CD4-positive, alpha-beta T cell treated with Interferon alpha-2 for 1 hour (primary cell): ENCODE measurements around the gene SCEL.
"Not testable (repeated sequence)": the region's sequence is repeated elsewhere in the genome, so short reads cannot be mapped to it uniquely, and the experiment has no call there.

Source experiments
- DNase-seq, 2 donors: peaks; one replicate each; pipeline ENCODE4 v3.0.0-alpha.2; 2020 to 2022

The SCEL gene

GRCh38 chr13:77571956-77572355 lies 36.5 kb downstream of the SCEL start:
- DNase-seq, result no peak

- no peak for DNase-seq
Measured at GRCh38 chr13:77574096-77574495, 38.6 kb downstream of the SCEL start.

- DNase-seq, result no peak
Measured at GRCh38 chr13:77579959-77580358, 44.5 kb downstream of the SCEL start.

- DNase-seq, result no peak
Measured at GRCh38 chr13:77580748-77581147, 45.2 kb downstream of the SCEL start.

- no peak for DNase-seq
Measured at GRCh38 chr13:77583581-77583980, 48.1 kb downstream of the SCEL start.

GRCh38 chr13:77584106-77584505 lies 48.6 kb downstream of the SCEL start:
- DNase-seq, result no peak

- no peak for DNase-seq
Measured at GRCh38 chr13:77595166-77595810, 59.8 kb downstream of the SCEL start.

- DNase-seq, result no peak
Measured at GRCh38 chr13:77596777-77597176, 61.3 kb downstream of the SCEL start.

GRCh38 chr13:77599351-77599750 lies 63.8 kb downstream of the SCEL start:
- DNase-seq, result no peak

GRCh38 chr13:77600701-77601100 lies 65.2 kb downstream of the SCEL start:
- DNase-seq, result no peak

GRCh38 chr13:77611068-77611467 lies 75.6 kb downstream of the SCEL start:
- DNase-seq, result no peak

- DNase-seq, result no peak
Measured at GRCh38 chr13:77616027-77616426, 80.5 kb downstream of the SCEL start.

- no peak for DNase-seq
Measured at GRCh38 chr13:77619655-77620054, 84.1 kb downstream of the SCEL start.

GRCh38 chr13:77620138-77620537 lies 84.6 kb downstream of the SCEL start:
- DNase-seq, result no peak

- DNase-seq, result no peak
Measured at GRCh38 chr13:77623806-77624205, 88.3 kb downstream of the SCEL start.

- DNase-seq, result no peak
Measured at GRCh38 chr13:77628170-77628569, 92.7 kb downstream of the SCEL start.

- DNase-seq, result no peak
Measured at GRCh38 chr13:77637588-77637987, 102.1 kb downstream of the SCEL start.

GRCh38 chr13:77650409-77650808 lies 114.9 kb downstream of the SCEL start:
- DNase-seq, result no peak

GRCh38 chr13:77653301-77653700 lies 117.8 kb downstream of the SCEL start:
- no peak for DNase-seq

- not testable (repeated sequence) for DNase-seq
Measured at GRCh38 chr13:77660016-77660415, 124.5 kb downstream of the SCEL start.

GRCh38 chr13:77660841-77661250 lies 125.3 kb downstream of the SCEL start:
- no peak for DNase-seq

- not testable (repeated sequence) for DNase-seq
Measured at GRCh38 chr13:77662301-77662700, 126.8 kb downstream of the SCEL start.

- not testable (repeated sequence) for DNase-seq
Measured at GRCh38 chr13:77662831-77663230, 127.3 kb downstream of the SCEL start.

GRCh38 chr13:77674852-77675251 lies 139.3 kb downstream of the SCEL start:
- DNase-seq, result no peak

GRCh38 chr13:77678691-77679235 lies 143.3 kb downstream of the SCEL start:
- no peak for DNase-seq
